ENCODE data around the gene ACYP1.

ACYP1 gene

GRCh38 chr14:75040959-75041358 lies 22.9 kb downstream of the ACYP1 start:
- DNase-seq (ENCODE audit: low read depth in 2 of 2): no peak

GRCh38 chr14:75040507-75040906 lies 23.3 kb downstream of the ACYP1 start:
- DNase-seq (ENCODE audit: low read depth in 2 of 2): no peak

GRCh38 chr14:75032939-75033338 lies 30.9 kb downstream of the ACYP1 start:
- no peak for DNase-seq (ENCODE audit: low read depth in 2 of 2)

GRCh38 chr14:75030147-75030546 lies 33.7 kb downstream of the ACYP1 start:
- no peak for DNase-seq (ENCODE audit: low read depth in 2 of 2)

- no peak for DNase-seq (ENCODE audit: low read depth in 2 of 2)
These were observed 37.9 kb downstream of the ACYP1 start for GRCh38 chr14:75025876-75026275.

GRCh38 chr14:75025082-75025481 lies 38.7 kb downstream of the ACYP1 start:
- no peak for DNase-seq (ENCODE audit: low read depth in 2 of 2)

GRCh38 chr14:75023108-75023507 lies 40.7 kb downstream of the ACYP1 start:
- DNase-seq (ENCODE audit: low read depth in 2 of 2): no peak

GRCh38 chr14:75022655-75023054 lies 41.2 kb downstream of the ACYP1 start:
- DNase-seq (ENCODE audit: low read depth in 2 of 2): no peak

GRCh38 chr14:75018694-75019093 lies 45.1 kb downstream of the ACYP1 start:
- no peak for DNase-seq (ENCODE audit: low read depth in 2 of 2)

GRCh38 chr14:75016815-75017214 lies 47.0 kb downstream of the ACYP1 start:
- DNase-seq (ENCODE audit: low read depth in 2 of 2): no peak

GRCh38 chr14:75015496-75015895 lies 48.3 kb downstream of the ACYP1 start:
- DNase-seq (ENCODE audit: low read depth in 2 of 2): no peak

- DNase-seq (ENCODE audit: low read depth in 2 of 2): no peak
These were observed 50.5 kb downstream of the ACYP1 start for GRCh38 chr14:75013290-75013689.

- DNase-seq (ENCODE audit: low read depth in 2 of 2): no peak
These were observed 52.3 kb downstream of the ACYP1 start for GRCh38 chr14:75011356-75011994.

- no peak for DNase-seq (ENCODE audit: low read depth in 2 of 2)
These were observed 53.2 kb downstream of the ACYP1 start for GRCh38 chr14:75010472-75011093.

GRCh38 chr14:75009176-75009575 lies 54.6 kb downstream of the ACYP1 start:
- DNase-seq (ENCODE audit: low read depth in 2 of 2): no peak

GRCh38 chr14:75005357-75005756 lies 58.5 kb downstream of the ACYP1 start:
- no peak for DNase-seq (ENCODE audit: low read depth in 2 of 2)

- DNase-seq (ENCODE audit: low read depth in 2 of 2): no peak
These were observed 60.4 kb downstream of the ACYP1 start for GRCh38 chr14:75003250-75004027.
